ENCODE data around the gene OR10G6. TPM values are rescaled to one million over a fixed set of nuclear protein-coding genes. Genes with fewer than 3 reads are reported as not detected.
"Not testable (repeated sequence)": the region's sequence is repeated elsewhere in the genome, so short reads cannot be mapped to it uniquely, and the experiment has no call there.

OR10G6 gene
- total RNA-seq, 4 donors from 2014 or later, result not detected

GRCh38 chr11:124026498-124026897 lies 31.5 kb upstream of the OR10G6 start, which contains the start of gene OR10G8:
OR10G8 (plus strand) TSS chr11:124026798; CDS start chr11:124029623, 2,825 bp downstream.
- no peak for TF ChIP-seq EP300 (IDR thresholded peaks at IDR 0.05)
- no peak for TF ChIP-seq POLR2A (IDR thresholded peaks at IDR 0.05; ENCODE audit: low read depth)
- TF ChIP-seq CTCF (IDR thresholded peaks at IDR 0.05), result no peak
- TF ChIP-seq POLR2AphosphoS5 (IDR thresholded peaks at IDR 0.05), result no peak
- intact Hi-C loops (cut with DNase I), result no loop called here
- Histone ChIP-seq H3K36me3 (no peaks in the 10 kb centered on the region), H3K4me1 (no peaks in the 10 kb centered on the region), H3K9me3 (no peaks in the 10 kb centered on the region), H3K27ac (replicated peaks in 1 of 4) (no peak within 1 kb of the TSS), H3K4me3 (no peak within 1 kb of the TSS), H3K27me3 (no peaks in the 10 kb centered on the region)
- 71% methylated on average over 2 of the region's 2 CpGs for WGBS
- DNase-seq (ENCODE audit: extremely low spot score), result no peak

DNA sequence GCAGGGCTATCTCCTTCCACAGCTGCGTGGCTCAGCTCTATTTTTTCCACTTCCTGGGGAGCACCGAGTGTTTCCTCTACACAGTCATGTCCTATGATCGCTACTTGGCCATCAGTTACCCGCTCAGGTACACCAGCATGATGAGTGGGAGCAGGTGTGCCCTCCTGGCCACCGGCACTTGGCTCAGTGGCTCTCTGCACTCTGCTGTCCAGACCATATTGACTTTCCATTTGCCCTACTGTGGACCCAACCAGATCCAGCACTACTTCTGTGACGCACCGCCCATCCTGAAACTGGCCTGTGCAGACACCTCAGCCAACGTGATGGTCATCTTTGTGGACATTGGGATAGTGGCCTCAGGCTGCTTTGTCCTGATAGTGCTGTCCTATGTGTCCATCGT lies 20.9 kb upstream of the OR10G6 start:
- H3K4me3 ChIP-seq; H3K9me3 ChIP-seq; H3K4me1 ChIP-seq; H3K27me3 ChIP-seq; H3K27ac ChIP-seq (replicated peaks in 1 of 4); H3K36me3 ChIP-seq; DNase-seq (ENCODE audit: extremely low spot score); intact Hi-C loops (cut with DNase I): not testable (repeated sequence)
- 90% methylated on average over 4 of the region's 9 CpGs for WGBS

DNA sequence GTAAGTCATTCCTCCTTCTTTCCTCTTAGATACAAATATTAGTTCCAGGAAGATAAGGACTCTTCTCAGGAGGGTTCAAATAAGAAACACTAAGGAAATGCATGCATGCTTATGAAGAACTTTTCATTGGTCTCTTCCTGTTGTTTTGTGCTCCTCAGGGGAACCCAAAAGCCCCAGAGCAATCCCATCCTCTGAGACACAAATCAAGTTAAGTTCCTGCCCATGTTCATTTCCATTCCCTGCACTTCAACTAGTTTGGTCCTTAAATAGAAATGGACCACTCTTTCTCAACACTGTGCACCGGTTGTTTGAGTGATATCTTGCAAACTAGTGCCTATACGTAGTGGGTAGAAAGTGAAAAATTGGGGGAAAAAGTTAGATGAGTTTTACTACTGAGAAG lies 17.7 kb upstream of the OR10G6 start, which contains the start of gene OR10G4:
TSS of gene OR10G4 (plus strand) at position 301 of the 400 bp plus-strand sequence. CDS start 2,578 bp downstream, outside the sequence.
- no peak for TF ChIP-seq CTCF (IDR thresholded peaks at IDR 0.05)
- TF ChIP-seq POLR2A (IDR thresholded peaks at IDR 0.05; ENCODE audit: low read depth), result no peak
- no peak for TF ChIP-seq POLR2AphosphoS5 (IDR thresholded peaks at IDR 0.05)
- no peak for TF ChIP-seq EP300 (IDR thresholded peaks at IDR 0.05)
- intact Hi-C loops (cut with DNase I), result no loop called here

GRCh38 chr11:123979311-123979710 lies 15.7 kb downstream of the OR10G6 start:
- intact Hi-C loops (cut with DNase I), result no loop called here
- WGBS, result 89% methylated on average over 4 of the region's 5 CpGs

More for the DNA sequence above, 17.7 kb upstream of the OR10G6 start, which contains the start of gene OR10G4:
- H3K36me3 ChIP-seq, result no peaks in the 10 kb centered on the region
- DNase-seq (ENCODE audit: extremely low spot score), result no peak
- H3K27ac ChIP-seq (replicated peaks in 1 of 4), result no peak within 1 kb of the TSS
- H3K27me3 ChIP-seq, result no peaks in the 10 kb centered on the region
- H3K9me3 ChIP-seq, result no peaks in the 10 kb centered on the region
- WGBS, result 77% methylated on average over 2 of the region's 2 CpGs
- no peak within 1 kb of the TSS for H3K4me3 ChIP-seq
- no peaks in the 10 kb centered on the region for H3K4me1 ChIP-seq

GRCh38 chr11:123977731-123978347 lies 17.1 kb downstream of the OR10G6 start, which contains the start of gene OR10S1:
OR10S1 (minus strand) TSS chr11:123977781; CDS start chr11:123977664, 117 bp downstream.
- H3K9me3 ChIP-seq, result peaks cover 0 to 6% (median 0%) of the 10 kb centered on the region in 4 donors
- intact Hi-C loops (cut with DNase I), result no loop called here
- H3K4me3 ChIP-seq, result no peak within 1 kb of the TSS
- no peak for DNase-seq (ENCODE audit: extremely low spot score)
- no peak within 1 kb of the TSS for H3K27ac ChIP-seq (replicated peaks in 1 of 4)
- TF ChIP-seq CTCF (IDR thresholded peaks at IDR 0.05), result no peak
- TF ChIP-seq EP300 (IDR thresholded peaks at IDR 0.05), result no peak
- no peak for TF ChIP-seq POLR2AphosphoS5 (IDR thresholded peaks at IDR 0.05)
- no peak for TF ChIP-seq POLR2A (IDR thresholded peaks at IDR 0.05; ENCODE audit: low read depth)
- no peaks in the 10 kb centered on the region for H3K4me1 ChIP-seq
- no peaks in the 10 kb centered on the region for H3K36me3 ChIP-seq
- no peaks in the 10 kb centered on the region for H3K27me3 ChIP-seq

More at GRCh38 chr11:123979311-123979710, 15.7 kb downstream of the OR10G6 start:
- no peak overlapping the region for H3K4me3 ChIP-seq
- H3K27ac ChIP-seq (replicated peaks in 1 of 4), result no peak overlapping the region
- TF ChIP-seq CTCF (IDR thresholded peaks at IDR 0.05) (no peak), EP300 (IDR thresholded peaks at IDR 0.05) (no peak), POLR2A (IDR thresholded peaks at IDR 0.05; ENCODE audit: low read depth) (no peak), POLR2AphosphoS5 (IDR thresholded peaks at IDR 0.05) (no peak)
- H3K27me3 ChIP-seq, result no peaks in the 10 kb centered on the region
- DNase-seq (ENCODE audit: extremely low spot score), result no peak
- no peaks in the 10 kb centered on the region for H3K36me3 ChIP-seq
- no peaks in the 10 kb centered on the region for H3K4me1 ChIP-seq
- H3K9me3 ChIP-seq, result peaks cover 0 to 7% (median 0%) of the 10 kb centered on the region in 4 donors

Measured in esophagus muscularis mucosa (tissue), 4 donors.